Measurements from ENCODE around the gene SPDEF. TPM values are rescaled to one million over a fixed set of nuclear protein-coding genes. Genes with fewer than 3 reads are reported as not detected.

The SPDEF gene
- total and polyA plus RNA-seq, 2 donors from 2014 or later, result 0.19 TPM; not detected in 1

GRCh38 chr6:34573567-34574183 lies 17.5 kb upstream of the SPDEF start:
- Histone ChIP-seq H3K27ac (ENCODE audit: low read depth in 2 of 2, low read length in 2 of 2) (no peak overlapping the region), H3K4me3 (ENCODE audit: low read length in 3 of 3) (no peak overlapping the region), H3K36me3 (ENCODE audit: control insufficient read depth in 2 of 3, insufficient read depth in 3 of 3, low read length in 3 of 3) (no peaks in the 10 kb centered on the region), H3K4me1 (ENCODE audit: control insufficient read depth in 2 of 3, insufficient read depth in 2 of 3, low read depth in 1 of 3, low read length in 3 of 3) (no peaks in the 10 kb centered on the region), H3K9ac (ENCODE audit: low read length in 3 of 3) (no peak overlapping the region), H3K27me3 (ENCODE audit: control insufficient read depth, insufficient read depth, low read length) (no peaks in the 10 kb centered on the region), H3K9me3 (ENCODE audit: control insufficient read depth in 2 of 3, insufficient read depth in 1 of 3, low read length in 3 of 3) (no peaks in the 10 kb centered on the region)
- peak in 1 of 5 donors; percentile 48 for DNase-seq
- intact Hi-C loops (cut with DNase I), result no loop called here
- FAIRE-seq, result no peak
- TF ChIP-seq, protein P1, sequence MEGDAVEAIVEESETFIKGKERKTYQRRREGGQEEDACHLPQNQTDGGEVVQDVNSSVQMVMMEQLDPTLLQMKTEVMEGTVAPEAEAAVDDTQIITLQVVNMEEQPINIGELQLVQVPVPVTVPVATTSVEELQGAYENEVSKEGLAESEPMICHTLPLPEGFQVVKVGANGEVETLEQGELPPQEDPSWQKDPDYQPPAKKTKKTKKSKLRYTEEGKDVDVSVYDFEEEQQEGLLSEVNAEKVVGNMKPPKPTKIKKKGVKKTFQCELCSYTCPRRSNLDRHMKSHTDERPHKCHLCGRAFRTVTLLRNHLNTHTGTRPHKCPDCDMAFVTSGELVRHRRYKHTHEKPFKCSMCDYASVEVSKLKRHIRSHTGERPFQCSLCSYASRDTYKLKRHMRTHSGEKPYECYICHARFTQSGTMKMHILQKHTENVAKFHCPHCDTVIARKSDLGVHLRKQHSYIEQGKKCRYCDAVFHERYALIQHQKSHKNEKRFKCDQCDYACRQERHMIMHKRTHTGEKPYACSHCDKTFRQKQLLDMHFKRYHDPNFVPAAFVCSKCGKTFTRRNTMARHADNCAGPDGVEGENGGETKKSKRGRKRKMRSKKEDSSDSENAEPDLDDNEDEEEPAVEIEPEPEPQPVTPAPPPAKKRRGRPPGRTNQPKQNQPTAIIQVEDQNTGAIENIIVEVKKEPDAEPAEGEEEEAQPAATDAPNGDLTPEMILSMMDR (IDR thresholded peaks at IDR 0.05; ENCODE audit: borderline replicate concordance, extremely low read depth, insufficient read depth), result no peak

GRCh38 chr6:34572585-34572984 lies 16.5 kb upstream of the SPDEF start:
- Histone ChIP-seq H3K9me3 (ENCODE audit: control insufficient read depth in 2 of 3, insufficient read depth in 1 of 3, low read length in 3 of 3) (no peaks in the 10 kb centered on the region), H3K4me3 (ENCODE audit: low read length in 3 of 3) (no peak overlapping the region), H3K9ac (ENCODE audit: low read length in 3 of 3) (no peak overlapping the region), H3K27ac (ENCODE audit: low read depth in 2 of 2, low read length in 2 of 2) (no peak overlapping the region), H3K27me3 (ENCODE audit: control insufficient read depth, insufficient read depth, low read length) (no peaks in the 10 kb centered on the region), H3K4me1 (ENCODE audit: control insufficient read depth in 2 of 3, insufficient read depth in 2 of 3, low read depth in 1 of 3, low read length in 3 of 3) (no peaks in the 10 kb centered on the region), H3K36me3 (ENCODE audit: control insufficient read depth in 2 of 3, insufficient read depth in 3 of 3, low read length in 3 of 3) (no peaks in the 10 kb centered on the region)
- FAIRE-seq (no peak), DNase-seq (peak in 1 of 5 donors; percentile 32)
- TF ChIP-seq, protein P1 (IDR thresholded peaks at IDR 0.05; ENCODE audit: borderline replicate concordance, extremely low read depth, insufficient read depth), result no peak
- intact Hi-C loops (cut with DNase I), result no loop called here

GRCh38 chr6:34572021-34572420 lies 15.9 kb upstream of the SPDEF start:
- TF ChIP-seq, protein P1 (IDR thresholded peaks at IDR 0.05; ENCODE audit: borderline replicate concordance, extremely low read depth, insufficient read depth), result no peak
- Histone ChIP-seq H3K9ac (ENCODE audit: low read length in 3 of 3) (no peak overlapping the region), H3K4me3 (ENCODE audit: low read length in 3 of 3) (no peak overlapping the region), H3K27ac (ENCODE audit: low read depth in 2 of 2, low read length in 2 of 2) (no peak overlapping the region), H3K36me3 (ENCODE audit: control insufficient read depth in 2 of 3, insufficient read depth in 3 of 3, low read length in 3 of 3) (no peaks in the 10 kb centered on the region), H3K27me3 (ENCODE audit: control insufficient read depth, insufficient read depth, low read length) (no peaks in the 10 kb centered on the region), H3K9me3 (ENCODE audit: control insufficient read depth in 2 of 3, insufficient read depth in 1 of 3, low read length in 3 of 3) (no peaks in the 10 kb centered on the region), H3K4me1 (ENCODE audit: control insufficient read depth in 2 of 3, insufficient read depth in 2 of 3, low read depth in 1 of 3, low read length in 3 of 3) (no peaks in the 10 kb centered on the region)
- intact Hi-C loops (cut with DNase I), result no loop called here
- FAIRE-seq, result no peak
- DNase-seq, result no peak

DNA sequence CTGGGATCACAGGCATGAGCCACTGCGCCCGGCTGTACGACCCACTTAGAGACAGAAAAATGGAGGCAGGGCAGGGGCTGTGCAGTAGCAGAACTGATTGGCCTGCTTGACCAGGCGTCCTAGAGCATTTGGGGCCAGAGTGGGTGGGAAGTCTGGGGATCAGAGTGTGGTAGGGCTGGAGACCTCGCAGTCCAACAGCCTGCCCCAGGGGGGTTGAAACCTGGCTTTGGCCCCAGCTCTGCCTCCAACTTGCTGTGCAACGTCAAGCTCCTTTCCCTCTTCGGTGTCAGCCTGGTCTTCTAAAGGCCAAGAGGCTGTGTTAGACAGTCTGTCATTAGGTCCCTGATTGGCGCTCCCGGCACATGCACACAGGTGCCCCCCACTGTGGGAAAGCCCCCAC lies 15.3 kb upstream of the SPDEF start:
- no peak for DNase-seq
- no peaks in the 10 kb centered on the region for H3K9me3 ChIP-seq (ENCODE audit: control insufficient read depth in 2 of 3, insufficient read depth in 1 of 3, low read length in 3 of 3)
- intact Hi-C loops (cut with DNase I), result no loop called here
- H3K4me1 ChIP-seq (ENCODE audit: control insufficient read depth in 2 of 3, insufficient read depth in 2 of 3, low read depth in 1 of 3, low read length in 3 of 3), result no peaks in the 10 kb centered on the region
- H3K27ac ChIP-seq (ENCODE audit: low read depth in 2 of 2, low read length in 2 of 2), result no peak overlapping the region
- no peak overlapping the region for H3K4me3 ChIP-seq (ENCODE audit: low read length in 3 of 3)
- no peaks in the 10 kb centered on the region for H3K36me3 ChIP-seq (ENCODE audit: control insufficient read depth in 2 of 3, insufficient read depth in 3 of 3, low read length in 3 of 3)
- H3K9ac ChIP-seq (ENCODE audit: low read length in 3 of 3), result no peak overlapping the region
- TF ChIP-seq, protein P1 (IDR thresholded peaks at IDR 0.05; ENCODE audit: borderline replicate concordance, extremely low read depth, insufficient read depth), result no peak
- no peaks in the 10 kb centered on the region for H3K27me3 ChIP-seq (ENCODE audit: control insufficient read depth, insufficient read depth, low read length)
- FAIRE-seq, result no peak

Measured in kidney (tissue), 14 donors.